PC-9 (cell line): ENCODE data around the gene OR1C1. TPM values are rescaled to one million over a fixed set of nuclear protein-coding genes. Genes with fewer than 3 reads are reported as not detected.

Experiments used
- BruUV-seq: library from RNA; stranded (reverse); fragments of 400-500 nt; replicated peaks from 2 replicates; lab custom pipeline; 2021; lab: Mats Ljungman, UMichigan
- CTCF ChIA-PET: fragments of 300-600 bp; sonication (Branson Sonifier 250); formaldehyde crosslinking; loops from one replicate; lab custom pipeline; 2022; ENCODE audit warnings: antibody characterized with exemption; lab: Charles Lee
- POLR2A ChIA-PET: fragments of 300-600 bp; sonication (Branson Sonifier 250); formaldehyde crosslinking; loops from one replicate; lab custom pipeline; 2022; ENCODE audit warnings: antibody characterized with exemption; ENCODE audit not compliant: unreplicated experiment; lab: Charles Lee
- DNase-seq, 2 experiments: peaks; one replicate each; pipeline versions ENCODE4 v3.0.0 to v3.0.0-alpha.2; 2015 to 2022; ENCODE audit warnings: mixed read lengths in 1 of 2
- H2AFZ ChIP-seq: fragments of 200-600 bp; sonication (generic); 2 replicates; pipeline ENCODE4 v1.8.1; 2017; ENCODE audit warnings: antibody characterized with exemption
- H3F3A ChIP-seq: fragments of 200-600 bp; sonication (generic); 2 replicates; pipeline ENCODE4 v1.8.1; 2017; ENCODE audit warnings: antibody characterized with exemption, mild to moderate bottlenecking, low read depth; ENCODE audit not compliant: insufficient read depth
- H3K27ac ChIP-seq: fragments of 200-600 bp; sonication (generic); 2 replicates; pipeline ENCODE4 v1.6.1; 2016; ENCODE audit warnings: mixed run types
- H3K27me3 ChIP-seq: fragments of 200-600 bp; sonication (generic); 2 replicates; pipeline ENCODE4 v1.6.1; 2016; ENCODE audit warnings: low read depth, mixed run types; ENCODE audit not compliant: insufficient read depth
- H3K36me3 ChIP-seq: fragments of 200-600 bp; sonication (generic); 2 replicates; pipeline ENCODE4 v1.6.1; 2016; ENCODE audit warnings: low read depth, mixed run types
- H3K4me1 ChIP-seq: fragments of 200-600 bp; sonication (generic); replicated peaks from 2 replicates; pipeline ENCODE4 v1.6.1; 2016; ENCODE audit warnings: mixed run types; ENCODE audit not compliant: insufficient read depth
- H3K4me2 ChIP-seq: fragments of 200-600 bp; sonication (generic); 2 replicates; pipeline ENCODE4 v1.6.1; 2017; ENCODE audit warnings: mixed run types
- H3K4me3 ChIP-seq: fragments of 200-600 bp; sonication (generic); 2 replicates; pipeline ENCODE4 v1.6.1; 2016; ENCODE audit warnings: mixed run types
- H3K79me2 ChIP-seq: fragments of 200-600 bp; sonication (generic); 2 replicates; pipeline ENCODE4 v1.6.1; 2017; ENCODE audit warnings: low read depth, mixed run types
- H3K9me2 ChIP-seq: fragments of 200-600 bp; sonication (generic); 2 replicates; pipeline ENCODE4 v1.8.1; 2017; ENCODE audit warnings: mild to moderate bottlenecking; ENCODE audit not compliant: insufficient read depth
- H3K9me3 ChIP-seq: fragments of 200-600 bp; sonication (generic); 2 replicates; pipeline ENCODE4 v1.8.1; 2016; ENCODE audit warnings: low read depth; ENCODE audit not compliant: insufficient read depth
- H4K20me1 ChIP-seq: fragments of 200-600 bp; sonication (generic); 2 replicates; pipeline ENCODE4 v1.8.1; 2017; ENCODE audit not compliant: insufficient read depth
- EZH2 ChIP-seq: fragments of 200-600 bp; sonication (generic); IDR thresholded peaks from 2 replicates; pipeline ENCODE4 v1.8.0; 2017; ENCODE audit warnings: antibody characterized with exemption, low read depth
- intact Hi-C: fragments of 100-400 bp; cut with micrococcal nuclease; formaldehyde crosslinking; loops from one replicate; pipeline ENCODE4 v1.10.0; 2022; ENCODE audit not compliant: unreplicated experiment
- total RNA-seq: library from RNA; stranded (reverse); gene quantifications from 2 replicates; pipeline ENCODE4 v1.2.3, GENCODE V29; 2021
- TF ChIP-seq, protein P1 (sequence below): fragments of 200-600 bp; sonication (generic); conservative IDR thresholded peaks from 2 replicates; pipeline ENCODE4 v1.6.1; 2017; ENCODE audit warnings: mixed run types, antibody characterized with exemption, mild to moderate bottlenecking, moderate library complexity

The OR1C1 gene
- total RNA-seq, 1 experiment from 2014 or later, result not detected

- DNase-seq, result no peak
- no peaks in the 10 kb centered on the region; the same call in 1 of the 2 replicates for H3K9me2 ChIP-seq
- H3K36me3 ChIP-seq, result no peaks in the 10 kb centered on the region
- POLR2A ChIA-PET, result no interaction called here
- no peaks in the 10 kb centered on the region for H3K27me3 ChIP-seq
- BruUV-seq, result no TSS peak
- intact Hi-C loops, result no loop called here
- no peak overlapping the region for H2AFZ ChIP-seq
- no peaks in the 10 kb centered on the region for H4K20me1 ChIP-seq
- H3K79me2 ChIP-seq, result no peaks in the 10 kb centered on the region
- H3K4me1 ChIP-seq, result no peaks in the 10 kb centered on the region
- no peak overlapping the region for H3K27ac ChIP-seq
- CTCF ChIA-PET, result no interaction called here
- H3K4me2 ChIP-seq, result no peak overlapping the region
- no peaks in the 10 kb centered on the region for H3K9me3 ChIP-seq
- no peak for TF ChIP-seq EZH2
- TF ChIP-seq, protein P1, sequence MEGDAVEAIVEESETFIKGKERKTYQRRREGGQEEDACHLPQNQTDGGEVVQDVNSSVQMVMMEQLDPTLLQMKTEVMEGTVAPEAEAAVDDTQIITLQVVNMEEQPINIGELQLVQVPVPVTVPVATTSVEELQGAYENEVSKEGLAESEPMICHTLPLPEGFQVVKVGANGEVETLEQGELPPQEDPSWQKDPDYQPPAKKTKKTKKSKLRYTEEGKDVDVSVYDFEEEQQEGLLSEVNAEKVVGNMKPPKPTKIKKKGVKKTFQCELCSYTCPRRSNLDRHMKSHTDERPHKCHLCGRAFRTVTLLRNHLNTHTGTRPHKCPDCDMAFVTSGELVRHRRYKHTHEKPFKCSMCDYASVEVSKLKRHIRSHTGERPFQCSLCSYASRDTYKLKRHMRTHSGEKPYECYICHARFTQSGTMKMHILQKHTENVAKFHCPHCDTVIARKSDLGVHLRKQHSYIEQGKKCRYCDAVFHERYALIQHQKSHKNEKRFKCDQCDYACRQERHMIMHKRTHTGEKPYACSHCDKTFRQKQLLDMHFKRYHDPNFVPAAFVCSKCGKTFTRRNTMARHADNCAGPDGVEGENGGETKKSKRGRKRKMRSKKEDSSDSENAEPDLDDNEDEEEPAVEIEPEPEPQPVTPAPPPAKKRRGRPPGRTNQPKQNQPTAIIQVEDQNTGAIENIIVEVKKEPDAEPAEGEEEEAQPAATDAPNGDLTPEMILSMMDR, result no peak
- no peaks in the 10 kb centered on the region for H3F3A ChIP-seq
- no peak overlapping the region for H3K4me3 ChIP-seq
These were observed 10.5 kb downstream of the OR1C1 start for GRCh38 chr1:247749870-247750269.

DNA sequence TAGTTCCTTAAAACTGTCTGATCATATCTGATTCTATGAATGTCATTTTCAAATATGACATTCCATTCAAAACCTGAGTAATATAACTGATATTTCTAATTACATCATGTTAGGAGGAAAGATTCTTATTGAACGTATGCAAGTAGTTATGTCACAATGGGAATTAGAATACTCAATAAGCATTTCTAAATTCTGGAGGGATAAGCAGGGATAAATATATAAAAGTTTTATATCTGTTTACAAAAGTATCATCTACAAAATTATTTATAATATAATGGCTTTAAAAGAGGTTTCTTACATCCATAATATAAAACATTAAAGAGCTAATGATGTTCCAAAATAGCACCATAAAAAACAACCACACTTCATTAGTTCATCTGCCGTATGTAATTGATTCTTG lies 12.3 kb downstream of the OR1C1 start, which contains the start of gene OR14A2:
Gene OR14A2 (minus strand): TSS at position 101 of the 400 bp plus-strand sequence.
- intact Hi-C loops, result no loop called here
- Histone ChIP-seq H3K9me2 (no peaks in the 10 kb centered on the region; the same call in 1 of the 2 replicates), H3K4me1 (no peaks in the 10 kb centered on the region), H4K20me1 (no peaks in the 10 kb centered on the region), H3K9me3 (no peaks in the 10 kb centered on the region), H3K79me2 (no peaks in the 10 kb centered on the region), H3F3A (no peaks in the 10 kb centered on the region), H3K27me3 (no peaks in the 10 kb centered on the region), H3K4me3 (no peak within 1 kb of the TSS), H3K36me3 (no peaks in the 10 kb centered on the region), H2AFZ (no peak within 1 kb of the TSS), H3K4me2 (no peak within 1 kb of the TSS), H3K27ac (no peak within 1 kb of the TSS)
- no peak for DNase-seq
- POLR2A ChIA-PET, result no interaction called here
- BruUV-seq, result no TSS peak
- CTCF ChIA-PET, result no interaction called here
- TF ChIP-seq EZH2, result no peak
- TF ChIP-seq, protein P1, result no peak

DNA sequence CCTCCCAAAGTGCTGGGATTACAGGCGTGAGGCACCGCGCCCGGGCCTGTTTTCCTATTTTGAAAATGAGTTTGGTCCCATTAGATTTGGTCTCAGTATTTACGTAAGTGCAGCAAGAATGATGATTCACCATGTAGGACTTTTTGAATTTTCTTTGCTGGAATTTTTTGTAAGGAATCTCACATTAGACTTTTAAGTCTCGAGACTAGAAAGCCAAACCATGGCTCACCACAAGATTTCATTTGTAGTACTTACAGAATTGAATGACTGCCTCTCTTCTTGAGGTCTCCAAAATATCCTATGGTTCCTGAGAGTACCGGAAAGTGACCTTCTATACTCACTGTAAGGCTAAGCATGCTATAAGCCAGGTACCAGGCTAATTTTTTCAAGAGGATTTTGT lies 12.7 kb downstream of the OR1C1 start:
- ChIA-PET POLR2A (no interaction called here), CTCF (no interaction called here)
- H4K20me1 ChIP-seq, result no peaks in the 10 kb centered on the region
- no peak for DNase-seq
- no peaks in the 10 kb centered on the region for H3K9me3 ChIP-seq
- H3K4me1 ChIP-seq, result no peaks in the 10 kb centered on the region
- TF ChIP-seq, protein P1, result no peak
- no peak for TF ChIP-seq EZH2
- no peak overlapping the region for H3K4me3 ChIP-seq
- H3K9me2 ChIP-seq, result no peaks in the 10 kb centered on the region; the same call in 1 of the 2 replicates
- H2AFZ ChIP-seq, result no peak overlapping the region
- H3F3A ChIP-seq, result no peaks in the 10 kb centered on the region
- no peak overlapping the region for H3K27ac ChIP-seq
- no peaks in the 10 kb centered on the region for H3K36me3 ChIP-seq
- H3K27me3 ChIP-seq, result no peaks in the 10 kb centered on the region
- no peaks in the 10 kb centered on the region for H3K79me2 ChIP-seq
- no peak overlapping the region for H3K4me2 ChIP-seq
- BruUV-seq, result no TSS peak
- intact Hi-C loops, result no loop called here
